ENCODE measurements around the gene HLF.

HLF gene

GRCh38 chr17:55296171-55296695 is 31.5 kb downstream of the HLF start:
- H3K4me1 ChIP-seq (ENCODE audit: control insufficient read depth in 1 of 2, insufficient read depth in 1 of 2, low read depth in 1 of 2, low read length in 1 of 2): peaks cover 0 to 3% of the 10 kb centered on the region in 2 experiments

GRCh38 chr17:55296699-55297098 is 31.9 kb downstream of the HLF start:
- peaks cover 0 to 3% of the 10 kb centered on the region in 2 experiments for H3K4me1 ChIP-seq (ENCODE audit: control insufficient read depth in 1 of 2, insufficient read depth in 1 of 2, low read depth in 1 of 2, low read length in 1 of 2)
- H3K27me3 ChIP-seq: peaks cover 7% of the 10 kb centered on the region
- no peak overlapping the region for H3K27ac ChIP-seq
- H3K9me3 ChIP-seq: no peaks in the 10 kb centered on the region
- H3K4me3 ChIP-seq (ENCODE audit: low read depth in 1 of 2, low read length in 1 of 2): no peak overlapping the region
- TF ChIP-seq, protein P1, sequence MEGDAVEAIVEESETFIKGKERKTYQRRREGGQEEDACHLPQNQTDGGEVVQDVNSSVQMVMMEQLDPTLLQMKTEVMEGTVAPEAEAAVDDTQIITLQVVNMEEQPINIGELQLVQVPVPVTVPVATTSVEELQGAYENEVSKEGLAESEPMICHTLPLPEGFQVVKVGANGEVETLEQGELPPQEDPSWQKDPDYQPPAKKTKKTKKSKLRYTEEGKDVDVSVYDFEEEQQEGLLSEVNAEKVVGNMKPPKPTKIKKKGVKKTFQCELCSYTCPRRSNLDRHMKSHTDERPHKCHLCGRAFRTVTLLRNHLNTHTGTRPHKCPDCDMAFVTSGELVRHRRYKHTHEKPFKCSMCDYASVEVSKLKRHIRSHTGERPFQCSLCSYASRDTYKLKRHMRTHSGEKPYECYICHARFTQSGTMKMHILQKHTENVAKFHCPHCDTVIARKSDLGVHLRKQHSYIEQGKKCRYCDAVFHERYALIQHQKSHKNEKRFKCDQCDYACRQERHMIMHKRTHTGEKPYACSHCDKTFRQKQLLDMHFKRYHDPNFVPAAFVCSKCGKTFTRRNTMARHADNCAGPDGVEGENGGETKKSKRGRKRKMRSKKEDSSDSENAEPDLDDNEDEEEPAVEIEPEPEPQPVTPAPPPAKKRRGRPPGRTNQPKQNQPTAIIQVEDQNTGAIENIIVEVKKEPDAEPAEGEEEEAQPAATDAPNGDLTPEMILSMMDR (IDR thresholded peaks at IDR 0.05): no peak
- H3K36me3 ChIP-seq: no peaks in the 10 kb centered on the region

More at GRCh38 chr17:55296171-55296695, 31.5 kb downstream of the HLF start:
- H3K36me3 ChIP-seq: no peaks in the 10 kb centered on the region
- H3K4me3 ChIP-seq (ENCODE audit: low read depth in 1 of 2, low read length in 1 of 2): no peak overlapping the region
- peaks cover 11% of the 10 kb centered on the region for H3K27me3 ChIP-seq
- no peaks in the 10 kb centered on the region for H3K9me3 ChIP-seq
- no peak overlapping the region for H3K27ac ChIP-seq
- TF ChIP-seq, protein P1 (IDR thresholded peaks at IDR 0.05): no peak

DNA sequence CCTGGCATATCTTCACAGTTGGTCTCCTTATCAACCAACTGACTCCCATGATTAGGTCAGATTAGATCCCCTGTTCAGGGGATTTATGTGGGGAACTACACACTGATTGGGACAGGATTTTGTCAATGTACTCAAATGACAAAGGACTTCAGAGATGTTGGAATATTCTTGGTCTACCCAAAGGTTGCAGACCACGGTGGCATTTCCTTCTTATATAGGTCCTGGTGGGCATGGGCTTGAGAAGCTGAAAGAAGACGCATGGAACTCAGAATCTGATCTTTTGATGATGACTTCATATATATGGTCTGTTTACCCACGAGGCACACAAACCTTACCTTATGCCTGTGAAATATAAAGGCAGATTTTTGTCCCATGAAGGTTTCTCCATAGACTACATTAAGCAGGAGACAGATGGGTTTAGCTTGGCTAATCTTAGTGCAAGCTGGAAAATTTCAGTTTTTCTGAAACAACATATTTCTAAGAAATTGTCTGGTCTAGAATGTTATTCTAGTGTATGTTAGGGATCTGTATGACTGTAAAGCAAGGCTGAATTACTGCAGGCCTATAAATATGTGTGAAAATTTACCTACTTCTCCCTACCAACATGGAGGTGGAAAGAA is 33.5 kb downstream of the HLF start:
- Histone ChIP-seq H3K36me3 (no peaks in the 10 kb centered on the region), H3K4me3 (ENCODE audit: low read depth in 1 of 2, low read length in 1 of 2) (no peak overlapping the region), H3K4me1 (ENCODE audit: control insufficient read depth in 1 of 2, insufficient read depth in 1 of 2, low read depth in 1 of 2, low read length in 1 of 2) (peaks cover 0 to 3% of the 10 kb centered on the region in 2 experiments), H3K27ac (no peak overlapping the region), H3K9me3 (no peaks in the 10 kb centered on the region), H3K27me3 (peaks cover 7% of the 10 kb centered on the region)
- TF ChIP-seq, protein P1 (IDR thresholded peaks at IDR 0.05): no peak

GRCh38 chr17:55299162-55299838 is 34.5 kb downstream of the HLF start:
- Histone ChIP-seq H3K27me3 (peaks cover 2% of the 10 kb centered on the region), H3K4me1 (ENCODE audit: control insufficient read depth in 1 of 2, insufficient read depth in 1 of 2, low read depth in 1 of 2, low read length in 1 of 2) (peaks cover 0 to 1% of the 10 kb centered on the region in 2 experiments), H3K4me3 (ENCODE audit: low read depth in 1 of 2, low read length in 1 of 2) (no peak overlapping the region), H3K27ac (no peak overlapping the region), H3K9me3 (no peaks in the 10 kb centered on the region), H3K36me3 (no peaks in the 10 kb centered on the region)
- TF ChIP-seq, protein P1 (IDR thresholded peaks at IDR 0.05): no peak

DNA sequence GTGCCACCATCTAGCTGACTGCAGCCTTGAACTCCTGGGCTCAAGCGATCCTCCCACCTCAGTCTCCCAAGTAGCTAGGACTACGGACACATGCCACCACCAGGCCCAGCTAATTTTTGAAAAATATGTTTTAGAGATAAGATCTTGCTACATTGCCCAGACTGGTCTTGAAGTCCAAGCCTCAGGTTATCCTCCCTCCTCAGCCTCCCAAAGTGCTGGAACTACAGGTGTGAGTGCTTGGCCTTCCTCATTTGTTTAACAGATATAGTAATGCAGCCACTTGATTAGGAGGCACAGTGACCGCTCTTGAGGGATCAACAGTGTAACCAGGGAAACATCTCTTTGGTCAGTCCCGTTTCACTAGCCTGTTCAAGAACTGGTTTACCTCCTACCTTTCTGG is 35.1 kb downstream of the HLF start:
- no peaks in the 10 kb centered on the region for H3K9me3 ChIP-seq
- no peaks in the 10 kb centered on the region for H3K27me3 ChIP-seq
- H3K36me3 ChIP-seq: no peaks in the 10 kb centered on the region
- TF ChIP-seq, protein P1 (IDR thresholded peaks at IDR 0.05): no peak
- no peak overlapping the region for H3K27ac ChIP-seq
- H3K4me3 ChIP-seq (ENCODE audit: low read depth in 1 of 2, low read length in 1 of 2): no peak overlapping the region
- H3K4me1 ChIP-seq (ENCODE audit: control insufficient read depth in 1 of 2, insufficient read depth in 1 of 2, low read depth in 1 of 2, low read length in 1 of 2): no peaks in the 10 kb centered on the region
